A673 (cell line): ENCODE results near the gene TRIM32.

Experiments
- CTCF ChIP-seq: fragments of 300-800, 200-600 bp; sonication (generic); conservative IDR thresholded peaks from 2 replicates; pipeline ENCODE4 v1.5.1; 2017; ENCODE audit warnings: low read depth, mild to moderate bottlenecking, antibody characterized with exemption, low read length, moderate library complexity, mixed read lengths
- EZH2 ChIP-seq: fragments of 200-600 bp; sonication (generic); IDR thresholded peaks from 2 replicates; pipeline ENCODE4 v1.6.1; 2017; ENCODE audit warnings: borderline replicate concordance, low read depth, mild to moderate bottlenecking, mixed read lengths, antibody characterized with exemption, low read length; ENCODE audit not compliant: poor library complexity, severe bottlenecking

DNA sequence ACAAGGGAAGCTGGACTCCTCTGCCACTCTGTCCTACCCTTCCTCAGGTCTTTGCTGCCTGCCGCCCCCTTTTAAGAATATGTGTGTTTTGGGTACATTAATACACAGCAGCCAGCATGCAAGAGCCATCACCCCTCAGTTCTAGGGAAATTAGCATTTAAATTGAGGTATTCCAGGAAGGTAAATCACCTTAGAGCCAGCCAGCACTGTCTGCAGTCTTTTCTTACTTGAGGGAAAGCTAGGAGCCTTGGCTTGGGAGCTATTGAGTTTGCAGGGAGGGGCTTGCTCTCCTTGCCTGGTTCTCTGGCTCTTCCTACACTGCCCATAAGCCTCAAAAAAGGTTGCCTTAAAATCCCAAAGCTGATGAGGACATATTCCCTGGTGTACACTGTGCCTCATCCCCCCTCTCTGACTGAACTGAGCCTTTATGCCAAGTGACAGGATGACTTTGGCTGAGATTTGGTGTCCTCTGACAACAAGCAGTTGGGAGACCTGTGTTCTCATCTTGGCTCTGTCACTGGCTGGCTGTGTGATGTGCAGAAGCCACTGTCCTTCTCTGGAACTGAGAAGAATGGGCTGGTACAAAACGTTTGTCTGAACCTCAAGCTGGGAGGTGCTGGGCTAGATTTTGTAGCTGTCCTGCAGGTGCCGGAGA, 54.1 kb downstream of the TRIM32 start:
- TF ChIP-seq EZH2 (no peak), CTCF (no peak)
